GM18951 (cell line): Measurements from ENCODE around the gene ULK2.

ENCODE experiments used
- POLR2A ChIP-seq: IDR thresholded peaks from 4 replicates; pipeline ENCODE4 v1.6.1; 2011; ENCODE audit warnings: mild to moderate bottlenecking; ENCODE audit not compliant: insufficient read length, insufficient read depth; ENCODE audit errors: extremely low read depth
- in situ Hi-C: fragments of 300-500 bp; cut with MboI; formaldehyde crosslinking; loops from one replicate; pipeline ENCODE4 v1.12.0; 2022; ENCODE audit warnings: low sequenced_read_pairs, mixed read lengths, inconsistent platforms; ENCODE audit not compliant: unreplicated experiment

ULK2 gene

GRCh38 chr17:19755821-19756510 lies 111.8 kb downstream of the ULK2 start:
- no peak for TF ChIP-seq POLR2A
- in situ Hi-C loops = loop anchor here (25.0 kb wide), 1 partner anchor 394 kb away; the partner anchor contains the start of gene B9D1

DNA sequence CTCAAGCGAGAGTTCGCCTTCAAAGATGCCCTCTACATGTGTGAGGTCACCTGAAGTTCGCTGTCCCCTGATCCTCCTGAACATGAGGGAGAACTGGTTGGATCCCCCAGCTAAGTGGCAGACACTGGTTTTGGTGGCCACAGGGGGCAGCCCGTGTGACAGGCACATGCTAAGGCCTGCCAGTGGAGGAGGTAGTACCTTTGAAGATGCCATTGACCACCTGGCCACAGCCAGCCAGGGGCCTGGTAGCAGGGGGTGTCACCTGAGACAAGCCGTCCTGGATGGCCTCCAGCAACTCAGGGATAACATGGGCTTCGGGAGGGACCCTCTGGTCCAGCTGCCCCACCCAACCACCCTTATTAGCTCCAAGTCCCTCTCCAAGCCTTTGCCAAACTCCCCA lies 112.3 kb downstream of the ULK2 start:
- in situ Hi-C loops = loop anchor here (25.0 kb wide), 1 partner anchor 393 kb away; the partner anchor contains the start of gene B9D1
- TF ChIP-seq POLR2A = no peak

DNA sequence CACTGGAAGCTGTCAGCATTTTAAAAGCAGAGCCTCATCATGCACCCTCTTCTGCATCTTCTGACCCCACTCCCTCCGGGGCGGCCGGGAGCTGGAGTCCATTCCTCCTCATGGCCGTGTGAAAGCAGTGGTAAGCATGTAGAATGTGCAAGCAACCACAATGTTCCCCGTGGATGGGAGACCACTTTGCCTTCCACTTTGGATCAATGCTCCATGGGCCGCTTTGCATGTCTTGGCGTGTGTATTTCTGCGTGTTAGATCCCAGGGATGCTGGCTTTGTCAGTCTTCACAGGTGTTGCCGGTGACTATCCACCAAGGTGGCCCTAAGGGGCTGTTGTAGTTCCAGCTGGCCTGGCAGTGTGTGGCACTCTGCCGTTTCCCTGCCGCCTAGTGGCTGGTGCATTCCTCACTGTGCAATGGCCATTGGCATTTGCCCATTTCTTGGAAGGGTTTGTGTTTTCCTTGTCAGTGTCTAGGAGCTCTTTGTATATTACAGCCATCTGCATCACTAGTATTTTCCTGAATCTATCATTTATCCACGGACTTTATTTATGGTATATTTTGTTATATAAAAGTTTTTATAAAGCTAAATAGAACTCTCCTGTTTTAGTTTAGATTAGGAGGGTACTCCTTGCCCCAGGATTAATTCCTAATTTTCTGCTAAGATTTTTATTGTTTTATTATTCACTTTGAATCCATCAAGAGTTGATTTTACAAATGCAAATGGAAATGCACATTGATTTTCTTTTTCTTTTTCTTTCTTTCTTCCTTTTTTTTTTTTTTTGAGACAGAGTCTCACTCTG lies 113.9 kb downstream of the ULK2 start:
- TF ChIP-seq POLR2A = no peak
- in situ Hi-C loops = loop anchor here (25.0 kb wide), 1 partner anchor 392 kb away; the partner anchor contains the start of gene B9D1

GRCh38 chr17:19753051-19753509 lies 114.7 kb downstream of the ULK2 start:
- in situ Hi-C loops = loop anchor here (25.0 kb wide), 1 partner anchor 391 kb away; the partner anchor contains the start of gene B9D1

GRCh38 chr17:19752216-19753050 lies 115.3 kb downstream of the ULK2 start:
- in situ Hi-C loops = loop anchor here (25.0 kb wide), 1 partner anchor 390 kb away; the partner anchor contains the start of gene B9D1
- no peak for TF ChIP-seq POLR2A

More at GRCh38 chr17:19753051-19753509, 114.7 kb downstream of the ULK2 start:
- no peak for TF ChIP-seq POLR2A

- in situ Hi-C loops = loop anchor here (25.0 kb wide), 1 partner anchor 389 kb away; the partner anchor contains the start of gene B9D1
- TF ChIP-seq POLR2A = no peak
These were observed 116.9 kb downstream of the ULK2 start for GRCh38 chr17:19750835-19751234.

DNA sequence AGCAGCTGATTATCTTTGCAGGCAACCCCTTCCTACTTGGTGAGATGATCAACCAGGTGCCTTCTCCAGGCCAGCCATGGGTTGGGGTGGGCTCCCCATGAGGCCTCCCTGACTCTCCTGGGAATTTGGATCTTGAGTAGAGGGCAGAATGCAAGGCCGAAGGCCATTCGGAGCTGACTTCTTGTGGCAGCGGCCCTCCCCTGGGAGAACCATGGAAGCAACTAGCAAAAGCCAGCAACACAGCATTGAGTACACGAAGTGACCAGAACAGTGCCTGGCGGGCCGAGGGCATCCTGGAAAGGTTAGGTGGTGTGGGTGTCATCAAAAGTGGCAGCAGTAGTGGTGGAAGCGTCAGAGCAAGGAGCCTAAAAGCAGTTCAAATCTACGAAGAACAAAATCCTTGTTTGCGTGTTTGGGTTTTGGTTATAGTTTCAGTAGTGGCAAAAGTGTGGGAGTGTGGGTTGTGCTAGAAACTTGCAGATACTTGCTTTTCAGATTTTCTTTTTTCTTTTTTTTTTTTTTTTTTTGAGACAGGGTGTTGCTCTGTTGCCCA lies 117.6 kb downstream of the ULK2 start:
- in situ Hi-C loops = loop anchor here (25.0 kb wide), 1 partner anchor 388 kb away; the partner anchor contains the start of gene B9D1
- no peak for TF ChIP-seq POLR2A

GRCh38 chr17:19748807-19749193 lies 118.9 kb downstream of the ULK2 start:
- in situ Hi-C loops = no loop called here
- no peak for TF ChIP-seq POLR2A

GRCh38 chr17:19747829-19748806 lies 119.6 kb downstream of the ULK2 start, which contains the start of gene ALDH3A1:
Gene ALDH3A1, minus strand, starts transcription at chr17:19748298. Its CDS starts 3,169 bp downstream, at chr17:19745129.
- TF ChIP-seq POLR2A = no peak

GRCh38 chr17:19747159-19747719 lies 120.5 kb downstream of the ULK2 start:
- in situ Hi-C loops = no loop called here

More at GRCh38 chr17:19747829-19748806, 119.6 kb downstream of the ULK2 start, which contains the start of gene ALDH3A1:
- in situ Hi-C loops = no loop called here

DNA sequence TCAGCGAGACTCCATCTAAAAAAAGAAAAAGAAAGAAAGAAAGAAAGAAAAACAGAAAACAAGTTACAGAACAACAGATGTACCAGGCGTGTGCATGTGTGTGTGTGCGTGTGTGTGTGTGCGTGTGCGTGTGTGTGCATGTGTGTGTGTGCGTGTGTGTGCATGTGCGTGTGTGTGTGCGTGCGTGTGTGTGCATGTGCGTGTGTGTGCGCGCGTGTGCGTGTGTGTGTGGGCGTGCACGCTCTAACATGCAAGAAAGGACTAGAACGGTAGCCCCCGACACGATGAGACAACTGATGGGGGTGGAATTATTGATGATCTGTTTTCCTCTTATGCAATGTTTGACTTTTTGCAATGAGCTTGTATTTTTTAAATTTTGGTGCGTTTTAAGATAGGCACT lies 121.2 kb downstream of the ULK2 start:
- in situ Hi-C loops = no loop called here
- TF ChIP-seq POLR2A = no peak

More at GRCh38 chr17:19747159-19747719, 120.5 kb downstream of the ULK2 start:
- no peak for TF ChIP-seq POLR2A
